A549 (cell line): ENCODE measurements around the gene RARA.

Source experiments
- CEBPB ChIP-seq, 2 experiments: fragments of >200 bp in 1 of 2; sonication (Bioruptor Twin) in 1 of 2; formaldehyde crosslinking in 1 of 2; IDR thresholded peaks; 2 replicates each; pipeline ENCODE4 v1.6.1; 2012 to 2016
- CHD2 ChIP-seq: fragments of 150-350 bp; IDR thresholded peaks from 2 replicates; pipeline ENCODE4 v1.6.1; 2014; ENCODE audit warnings: low read length; ENCODE audit not compliant: partially characterized antibody
- CTCF ChIP-seq: fragments of >200 bp; sonication (Bioruptor Twin); formaldehyde crosslinking; IDR thresholded peaks from 3 replicates; pipeline ENCODE4 v1.5.1; 2016
- ESRRA ChIP-seq: fragments of 150-350 bp; IDR thresholded peaks from 2 replicates; pipeline ENCODE4 v1.6.1; 2014; ENCODE audit warnings: mild to moderate bottlenecking, low read length, borderline replicate concordance
- JUN ChIP-seq, 2 experiments: fragments of >200 bp; sonication (Bioruptor Twin); formaldehyde crosslinking; IDR thresholded peaks; 2 replicates in 1 of 2; 3 replicates in 1 of 2; pipeline ENCODE4 v1.6.1; 2016 to 2017
- NFE2L2 ChIP-seq: fragments of 150-350 bp; conservative IDR thresholded peaks from 2 replicates; pipeline ENCODE4 v1.6.1; 2014; ENCODE audit warnings: low read length
- TF ChIP-seq, protein P1 (sequence below): IDR thresholded peaks from 2 replicates; pipeline ENCODE4 v1.6.1; 2012

DNA sequence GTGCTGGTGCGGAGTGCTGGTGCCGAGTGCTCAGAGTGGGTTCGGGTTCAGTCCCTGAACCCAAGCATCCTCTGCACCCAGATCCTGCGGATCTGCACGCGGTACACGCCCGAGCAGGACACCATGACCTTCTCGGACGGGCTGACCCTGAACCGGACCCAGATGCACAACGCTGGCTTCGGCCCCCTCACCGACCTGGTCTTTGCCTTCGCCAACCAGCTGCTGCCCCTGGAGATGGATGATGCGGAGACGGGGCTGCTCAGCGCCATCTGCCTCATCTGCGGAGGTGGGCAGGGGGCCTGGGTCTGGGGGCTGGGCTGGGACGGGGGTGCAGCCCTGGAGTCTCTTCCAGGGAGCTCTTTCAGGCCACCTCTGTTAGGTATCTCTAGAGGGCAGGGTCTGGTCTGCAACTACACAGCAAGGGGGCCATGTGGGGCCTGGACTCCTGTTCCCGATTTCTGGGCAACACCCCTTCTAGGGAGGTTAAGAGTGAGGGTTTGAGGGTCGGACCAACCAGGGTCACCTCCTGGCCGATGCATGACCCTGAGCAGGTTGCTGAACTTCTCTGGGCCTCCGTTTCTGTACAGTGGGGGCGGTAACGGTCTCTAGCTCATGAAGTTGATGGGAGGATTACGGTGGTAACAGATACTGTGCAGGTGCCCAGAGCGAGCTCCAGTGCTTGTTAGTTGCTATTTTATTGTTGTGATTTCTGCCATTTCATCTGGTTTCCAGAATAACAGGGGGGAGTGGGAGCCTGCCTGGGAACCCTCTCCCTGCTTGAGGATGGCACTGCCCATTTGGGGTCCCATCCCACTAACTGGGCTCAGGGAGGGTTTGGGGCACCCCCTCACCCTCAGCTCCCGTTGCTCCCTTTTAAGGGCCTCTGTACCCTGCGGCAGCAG, 45.5 kb downstream of the RARA start:
- TF ChIP-seq CTCF: no peak
- no peak for TF ChIP-seq CHD2
- TF ChIP-seq CEBPB (IDR thresholded peaks at IDR 0.05): no peak
- TF ChIP-seq JUN (IDR thresholded peaks at IDR 0.05): no peak
- TF ChIP-seq, protein P1, sequence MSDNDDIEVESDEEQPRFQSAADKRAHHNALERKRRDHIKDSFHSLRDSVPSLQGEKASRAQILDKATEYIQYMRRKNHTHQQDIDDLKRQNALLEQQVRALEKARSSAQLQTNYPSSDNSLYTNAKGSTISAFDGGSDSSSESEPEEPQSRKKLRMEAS: no peak
- TF ChIP-seq ESRRA: no peak
- no peak for TF ChIP-seq NFE2L2
